SHP77 (cell line): Measurements from ENCODE around the gene L3MBTL1.
"Not testable (repeated sequence)": the region's sequence is repeated elsewhere in the genome, so short reads cannot be mapped to it uniquely, and the experiment has no call there.

Experiments
- DNase-seq, 2 experiments: peaks; one replicate each; lab custom pipeline; 2025; lab: John Stamatoyannopoulos, UW

L3MBTL1 gene

GRCh38 chr20:43559147-43559987, 51.9 kb downstream of the L3MBTL1 start:
- DNase-seq: no peak

- no peak for DNase-seq
Measured at GRCh38 chr20:43560974-43561373, 53.5 kb downstream of the L3MBTL1 start.

GRCh38 chr20:43563429-43563828, 55.9 kb downstream of the L3MBTL1 start:
- DNase-seq: no peak

- DNase-seq: no peak
Measured at GRCh38 chr20:43563991-43564390, 56.5 kb downstream of the L3MBTL1 start.

- DNase-seq: no peak
Measured at GRCh38 chr20:43564455-43564854, 57.0 kb downstream of the L3MBTL1 start.

GRCh38 chr20:43564993-43565757, 57.7 kb downstream of the L3MBTL1 start:
- no peak for DNase-seq

GRCh38 chr20:43565758-43566104, 58.2 kb downstream of the L3MBTL1 start:
- DNase-seq: no peak

GRCh38 chr20:43567477-43567876, 60.0 kb downstream of the L3MBTL1 start:
- DNase-seq: no peak

- no peak for DNase-seq
Measured at GRCh38 chr20:43568706-43569105, 61.2 kb downstream of the L3MBTL1 start.

GRCh38 chr20:43569282-43569681, 61.8 kb downstream of the L3MBTL1 start:
- no peak for DNase-seq

- no peak for DNase-seq
Measured at GRCh38 chr20:43570496-43570895, 63.0 kb downstream of the L3MBTL1 start.

- DNase-seq: no peak
Measured at GRCh38 chr20:43571310-43571709, 63.8 kb downstream of the L3MBTL1 start.

GRCh38 chr20:43571771-43572170, 64.3 kb downstream of the L3MBTL1 start:
- no peak for DNase-seq

- DNase-seq: no peak
Measured at GRCh38 chr20:43572891-43573290, 65.4 kb downstream of the L3MBTL1 start.

- DNase-seq: no peak
Measured at GRCh38 chr20:43576108-43576507, 68.6 kb downstream of the L3MBTL1 start.

- no peak for DNase-seq
Measured at GRCh38 chr20:43579861-43580793, 72.6 kb downstream of the L3MBTL1 start.

- no peak for DNase-seq
Measured at GRCh38 chr20:43583133-43583864, 75.8 kb downstream of the L3MBTL1 start.

- DNase-seq: peak; percentile 57 to 82
Measured at GRCh38 chr20:43583982-43584432, 76.5 kb downstream of the L3MBTL1 start.

GRCh38 chr20:43584448-43585136, 77.1 kb downstream of the L3MBTL1 start:
- no peak for DNase-seq

GRCh38 chr20:43586641-43587040, 79.1 kb downstream of the L3MBTL1 start:
- no peak for DNase-seq

GRCh38 chr20:43588526-43588925, 81.0 kb downstream of the L3MBTL1 start:
- DNase-seq: not testable (repeated sequence)
